ENCODE measurements around the gene TIAM1. TPM values are rescaled to one million over a fixed set of nuclear protein-coding genes. Genes with fewer than 3 reads are reported as not detected.

The TIAM1 gene
- total RNA-seq, 3 donors from 2014 or later: 6.2 to 11.6 (median 10.4) TPM

DNA sequence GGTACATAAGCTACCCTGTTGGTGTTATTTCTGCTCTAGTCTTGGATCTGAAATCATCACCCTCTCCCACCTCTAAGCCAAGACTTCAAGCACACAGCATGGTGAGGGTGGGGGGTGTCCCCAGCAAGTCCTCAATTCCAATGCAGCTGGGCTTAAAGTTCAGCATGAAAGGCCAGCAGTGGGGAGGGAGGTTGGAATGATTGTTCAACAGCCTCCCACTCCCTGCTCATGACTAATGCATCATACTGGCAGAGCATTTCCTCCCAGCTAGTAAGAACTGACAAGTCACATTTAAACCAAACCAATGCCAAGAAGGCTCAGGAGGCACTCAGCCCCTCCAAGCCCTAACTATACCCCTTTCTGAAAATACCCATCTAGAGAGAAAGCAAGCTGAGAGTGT, 50.1 kb downstream of the TIAM1 start:
- no peak for DNase-seq
- no peaks in the 10 kb centered on the region for H3K4me1 ChIP-seq (ENCODE audit: low read depth)
- TF ChIP-seq, protein P1, sequence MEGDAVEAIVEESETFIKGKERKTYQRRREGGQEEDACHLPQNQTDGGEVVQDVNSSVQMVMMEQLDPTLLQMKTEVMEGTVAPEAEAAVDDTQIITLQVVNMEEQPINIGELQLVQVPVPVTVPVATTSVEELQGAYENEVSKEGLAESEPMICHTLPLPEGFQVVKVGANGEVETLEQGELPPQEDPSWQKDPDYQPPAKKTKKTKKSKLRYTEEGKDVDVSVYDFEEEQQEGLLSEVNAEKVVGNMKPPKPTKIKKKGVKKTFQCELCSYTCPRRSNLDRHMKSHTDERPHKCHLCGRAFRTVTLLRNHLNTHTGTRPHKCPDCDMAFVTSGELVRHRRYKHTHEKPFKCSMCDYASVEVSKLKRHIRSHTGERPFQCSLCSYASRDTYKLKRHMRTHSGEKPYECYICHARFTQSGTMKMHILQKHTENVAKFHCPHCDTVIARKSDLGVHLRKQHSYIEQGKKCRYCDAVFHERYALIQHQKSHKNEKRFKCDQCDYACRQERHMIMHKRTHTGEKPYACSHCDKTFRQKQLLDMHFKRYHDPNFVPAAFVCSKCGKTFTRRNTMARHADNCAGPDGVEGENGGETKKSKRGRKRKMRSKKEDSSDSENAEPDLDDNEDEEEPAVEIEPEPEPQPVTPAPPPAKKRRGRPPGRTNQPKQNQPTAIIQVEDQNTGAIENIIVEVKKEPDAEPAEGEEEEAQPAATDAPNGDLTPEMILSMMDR (IDR thresholded peaks at IDR 0.05): no peak
- H3K36me3 ChIP-seq (ENCODE audit: low read depth): no peaks in the 10 kb centered on the region
- ATAC-seq: no peak
- H3K9me3 ChIP-seq: no peaks in the 10 kb centered on the region
- intact Hi-C loops (cut with DNase I, micrococcal nuclease): no loop called here
- no peak overlapping the region for H3K4me3 ChIP-seq

DNA sequence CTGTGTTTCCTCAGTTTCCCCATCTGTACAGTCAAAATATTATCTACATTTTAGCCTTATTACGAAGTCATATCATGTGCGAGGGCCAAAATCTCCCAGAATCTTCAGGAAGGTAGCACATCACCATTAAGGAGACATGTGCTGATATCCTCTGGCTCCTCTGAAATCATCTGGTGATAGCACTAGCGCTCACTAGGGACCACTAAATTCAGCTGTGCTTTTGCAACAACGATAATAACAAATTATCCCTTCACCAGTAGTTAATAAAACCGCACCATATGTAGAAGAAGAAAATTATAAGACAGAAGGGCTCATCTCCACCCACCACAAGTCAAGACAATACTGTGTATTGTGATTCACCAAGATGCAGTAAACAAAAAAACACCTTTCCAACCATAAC, 53.3 kb downstream of the TIAM1 start:
- Histone ChIP-seq H3K36me3 (ENCODE audit: low read depth) (no peaks in the 10 kb centered on the region), H3K4me1 (ENCODE audit: low read depth) (no peaks in the 10 kb centered on the region), H3K4me3 (no peak overlapping the region), H3K9me3 (no peaks in the 10 kb centered on the region)
- intact Hi-C loops (cut with DNase I, micrococcal nuclease): no loop called here
- TF ChIP-seq, protein P1 (IDR thresholded peaks at IDR 0.05): no peak
- ATAC-seq (no peak), DNase-seq (no peak)

- TF ChIP-seq, protein P1 (IDR thresholded peaks at IDR 0.05): no peak
- H3K9me3 ChIP-seq: no peaks in the 10 kb centered on the region
- DNase-seq (no peak), ATAC-seq (no peak)
- H3K4me1 ChIP-seq (ENCODE audit: low read depth): no peaks in the 10 kb centered on the region
- H3K4me3 ChIP-seq: no peak overlapping the region
- intact Hi-C loops (cut with DNase I, micrococcal nuclease): no loop called here
- H3K36me3 ChIP-seq (ENCODE audit: low read depth): no peaks in the 10 kb centered on the region
Observed at GRCh38 chr21:31289702-31290101, 54.4 kb downstream of the TIAM1 start.

DNA sequence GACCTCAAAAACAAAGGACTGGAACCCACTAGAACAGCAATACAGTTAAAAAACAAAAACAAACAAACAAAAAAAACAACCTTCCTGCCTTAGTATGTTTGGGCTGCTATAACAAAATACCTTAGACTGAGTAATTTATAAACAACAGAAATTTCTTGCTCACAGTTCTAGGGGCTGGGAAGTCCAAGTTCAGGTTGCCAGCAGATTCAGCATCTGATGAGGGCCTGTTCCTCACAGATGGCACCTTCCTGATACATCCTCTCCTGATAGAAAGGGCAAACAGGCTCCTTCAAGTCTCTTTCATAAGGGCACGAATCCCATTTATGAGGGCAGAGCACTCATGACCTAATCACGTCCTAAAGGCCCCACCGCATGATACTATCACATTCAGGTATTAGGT, 55.9 kb downstream of the TIAM1 start:
- no peaks in the 10 kb centered on the region for H3K4me1 ChIP-seq (ENCODE audit: low read depth)
- no peak overlapping the region for H3K4me3 ChIP-seq
- H3K9me3 ChIP-seq: no peaks in the 10 kb centered on the region
- DNase-seq (no peak), ATAC-seq (no peak)
- no peaks in the 10 kb centered on the region for H3K36me3 ChIP-seq (ENCODE audit: low read depth)
- TF ChIP-seq, protein P1 (IDR thresholded peaks at IDR 0.05): no peak
- intact Hi-C loops (cut with DNase I, micrococcal nuclease): no loop called here

DNA sequence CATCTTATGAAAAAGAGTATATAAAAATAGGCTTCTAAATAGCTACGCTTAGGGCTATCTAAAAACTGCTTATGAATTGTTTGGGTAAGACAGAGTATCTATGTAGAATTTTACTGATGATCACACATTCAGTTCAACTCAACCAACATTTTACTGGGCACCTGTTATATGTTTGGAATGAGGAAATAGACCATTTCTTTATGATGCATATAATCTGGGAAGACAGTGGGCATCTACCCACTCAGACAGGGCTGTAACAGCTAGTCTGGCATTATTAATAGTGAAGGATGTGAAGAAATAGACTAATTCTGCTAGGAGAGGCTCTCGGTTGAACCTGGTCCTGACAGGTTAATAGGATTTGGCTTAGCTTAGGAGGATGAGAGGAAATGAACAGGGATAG, 56.9 kb downstream of the TIAM1 start:
- Histone ChIP-seq H3K36me3 (ENCODE audit: low read depth) (no peaks in the 10 kb centered on the region), H3K9me3 (no peaks in the 10 kb centered on the region), H3K4me1 (ENCODE audit: low read depth) (no peaks in the 10 kb centered on the region), H3K4me3 (no peak overlapping the region)
- intact Hi-C loops (cut with DNase I, micrococcal nuclease): no loop called here
- ATAC-seq: no peak
- TF ChIP-seq, protein P1 (IDR thresholded peaks at IDR 0.05): no peak
- DNase-seq: no peak

- TF ChIP-seq, protein P1 (IDR thresholded peaks at IDR 0.05): no peak
- Histone ChIP-seq H3K4me1 (ENCODE audit: low read depth) (no peaks in the 10 kb centered on the region), H3K4me3 (no peak overlapping the region), H3K9me3 (no peaks in the 10 kb centered on the region), H3K36me3 (ENCODE audit: low read depth) (no peaks in the 10 kb centered on the region)
- no peak for DNase-seq
- ATAC-seq: no peak
- intact Hi-C loops (cut with DNase I, micrococcal nuclease): no loop called here
Observed at GRCh38 chr21:31286621-31287020, 57.4 kb downstream of the TIAM1 start.

Data from mucosa of descending colon (tissue), 3 donors.